GM12878 (cell line): ENCODE measurements around the gene CCBE1. TPM values are rescaled to one million over a fixed set of nuclear protein-coding genes. Genes with fewer than 3 reads are reported as not detected.

Experiments
- ATAC-seq: fragments of 200-7000 bp; cut with Tn5 transposase; 3 replicates; pipeline ENCODE4 v1.9.1; 2020; ENCODE audit warnings: mild to moderate bottlenecking, moderate library complexity
- BruUV-seq: library from RNA; stranded (reverse); fragments of 400-500 nt; replicated peaks from 2 replicates; lab custom pipeline; 2021; lab: Mats Ljungman, UMichigan
- CTCF ChIA-PET: fragments of 300-600 bp; sonication (Branson Sonifier 250); formaldehyde crosslinking; extraction: SDS; loops from one replicate; lab custom pipeline; 2021; ENCODE audit warnings: inconsistent platforms; lab: Yijun Ruan, JAX
- POLR2A ChIA-PET: fragments of 350-600 bp; formaldehyde crosslinking; extraction: SDS; loops from one replicate; lab custom pipeline; 2021; ENCODE audit warnings: inconsistent platforms; lab: Charles Lee
- RAD21 ChIA-PET: fragments of 300-600 bp; sonication (Branson Sonifier 250); formaldehyde crosslinking; loops from one replicate; lab custom pipeline; 2023; ENCODE audit warnings: antibody characterized with exemption; ENCODE audit not compliant: unreplicated experiment; lab: Charles Lee
- SMC1A ChIA-PET: fragments of 300-600 bp; sonication (Branson Sonifier 250); formaldehyde crosslinking; loops from one replicate; lab custom pipeline; 2023; ENCODE audit not compliant: unreplicated experiment, uncharacterized antibody; lab: Charles Lee
- DNase-seq: peaks from one replicate; pipeline ENCODE4 v3.0.0-alpha.2; 2011; ENCODE audit warnings: low read depth, low spot score
- FAIRE-seq: peaks from 3 replicates; lab custom pipeline; 2011; peaks lifted over from hg19 to GRCh38; lab: Jason Lieb, UNC
- H2AFZ ChIP-seq: 2 replicates; pipeline ENCODE4 v1.6.0; 2011; ENCODE audit warnings: low read depth, low read length, control low read depth; ENCODE audit not compliant: control insufficient read depth
- H3K27ac ChIP-seq: 2 replicates; pipeline ENCODE4 v1.5.1; 2011; ENCODE audit warnings: control low read depth; ENCODE audit not compliant: control insufficient read depth, insufficient read depth
- H3K27me3 ChIP-seq, 2 experiments: replicated peaks in 1 of 2; 2 replicates each; pipeline versions ENCODE4 v1.6.0 to v1.6.1; 2011; ENCODE audit warnings: low read length in 1 of 2; ENCODE audit not compliant: control insufficient read depth in 2 of 2, insufficient read depth in 2 of 2
- H3K36me3 ChIP-seq, 2 experiments: 2 replicates each; pipeline ENCODE4 v1.5.1; 2011; ENCODE audit warnings: low read length in 1 of 2; ENCODE audit not compliant: control insufficient read depth in 2 of 2, insufficient read depth in 2 of 2
- H3K4me1 ChIP-seq: 2 replicates; pipeline ENCODE4 v1.6.1; 2011; ENCODE audit warnings: mild to moderate bottlenecking, low read length, moderate library complexity, mixed read lengths; ENCODE audit not compliant: control insufficient read depth, insufficient read depth
- H3K4me2 ChIP-seq: 2 replicates; pipeline ENCODE4 v1.6.0; 2011; ENCODE audit warnings: control low read depth; ENCODE audit not compliant: control insufficient read depth, insufficient read depth
- H3K4me3 ChIP-seq: fragments of 200-600 bp; sonication (generic); 2 replicates; pipeline ENCODE4 v1.5.1; 2016
- H3K79me2 ChIP-seq: 2 replicates; pipeline ENCODE4 v1.6.0; 2011; ENCODE audit warnings: low read length; ENCODE audit not compliant: control insufficient read depth, insufficient read depth
- H3K9ac ChIP-seq: 2 replicates; pipeline ENCODE4 v1.8.0; 2011; ENCODE audit warnings: low read length, control low read depth, mixed read lengths; ENCODE audit not compliant: control insufficient read depth, insufficient read depth
- H3K9me3 ChIP-seq: replicated peaks from 3 replicates; pipeline ENCODE4 v1.5.1; 2011; ENCODE audit warnings: mild to moderate bottlenecking, low read length; ENCODE audit not compliant: control insufficient read depth, insufficient read depth
- H4K20me1 ChIP-seq: 2 replicates; pipeline ENCODE4 v1.6.0; 2011; ENCODE audit not compliant: control insufficient read depth, insufficient read depth
- CREM ChIP-seq: IDR thresholded peaks from 2 replicates; pipeline ENCODE4 v1.6.1; 2014; ENCODE audit warnings: antibody characterized with exemption, low read depth
- FOXM1 ChIP-seq: IDR thresholded peaks from 2 replicates; pipeline ENCODE4 v1.6.1; 2012; ENCODE audit warnings: low read depth, mild to moderate bottlenecking, inconsistent platforms, low read length, moderate library complexity
- IKZF1 ChIP-seq: fragments of 450-650 bp; conservative IDR thresholded peaks from 2 replicates; pipeline ENCODE4 v1.6.1; 2017; ENCODE audit warnings: antibody characterized with exemption, mild to moderate bottlenecking
- MEF2A ChIP-seq: IDR thresholded peaks from 2 replicates; pipeline ENCODE4 v1.6.1; 2011; ENCODE audit warnings: low read depth, mild to moderate bottlenecking, low read length, moderate library complexity; ENCODE audit not compliant: insufficient read depth
- RAD21 ChIP-seq: IDR thresholded peaks from 2 replicates; pipeline ENCODE4 v1.6.1; 2011; ENCODE audit warnings: mild to moderate bottlenecking, low read depth, low read length, moderate library complexity; ENCODE audit not compliant: insufficient read depth
- SPI1 ChIP-seq: IDR thresholded peaks from 2 replicates; pipeline ENCODE4 v1.6.1; 2011; ENCODE audit warnings: low read depth, mild to moderate bottlenecking, low read length, moderate library complexity, borderline replicate concordance; ENCODE audit not compliant: insufficient read depth
- WGBS: methylation state at CpG from one replicate; pipeline ENCODE4 v1.1.6; 2016; ENCODE audit warnings: low lambda C conversion rate; ENCODE audit not compliant: insufficient replicate concordance, insufficient coverage; ENCODE audit errors: missing lambda C conversion rate; 5-methylcytosine and 5-hydroxymethylcytosine counted together
- in situ Hi-C: fragments of 300-500 bp; cut with MboI; formaldehyde crosslinking; loops from 9 replicates; pipeline ENCODE4 v1.14.3; 2018; ENCODE audit warnings: mixed read lengths
- intact Hi-C: fragments of 100-400 bp; cut with micrococcal nuclease; formaldehyde crosslinking; loops from one replicate; pipeline ENCODE4 v1.14.2; 2022; ENCODE audit not compliant: unreplicated experiment
- polyA plus RNA-seq, 11 experiments: library from polyadenylated mRNA; depleted of rRNA in 4 of 11; unstranded in 6 of 11; stranded (reverse) in 5 of 11; fragments of >200 nt; fragmentation: Nextera tagmentation in 4 of 11; fragmentation: Illumina TruSeq in 1 of 11; extraction: Ambion mirVana in 4 of 11; extraction: Trizol in 1 of 11; gene quantifications; 1 replicate in 1 of 11; 2 replicates in 10 of 11; pipeline versions ENCODE4 v1.2.1 to v1.2.3, GENCODE V29; 2011 to 2016; ENCODE audit warnings: inconsistent platforms in 2 of 11, missing spikeins in 2 of 11, low read depth in 1 of 11
- total RNA-seq, 4 experiments: library from RNA; depleted of rRNA in 3 of 4; stranded (reverse); fragments of >200 nt in 3 of 4; fragmentation: Illumina TruSeq in 1 of 4; extraction: Trizol in 1 of 4; gene quantifications; 2 replicates each; pipeline versions ENCODE4 v1.2.1 to v1.2.3, GENCODE V29; 2013 to 2021
- TF ChIP-seq, protein P1 (sequence below): fragments of 450-650 bp; IDR thresholded peaks from 2 replicates; pipeline ENCODE4 v1.6.1; 2017; ENCODE audit warnings: antibody characterized with exemption, mild to moderate bottlenecking, moderate library complexity

Gene CCBE1
- total and polyA plus RNA-seq, 10 of the 15 experiments (the other 5 are each of a cell fraction or from before 2014, with no cell fraction given): 0.03 to 0.49 (median 0.04) TPM; not detected in 7

DNA sequence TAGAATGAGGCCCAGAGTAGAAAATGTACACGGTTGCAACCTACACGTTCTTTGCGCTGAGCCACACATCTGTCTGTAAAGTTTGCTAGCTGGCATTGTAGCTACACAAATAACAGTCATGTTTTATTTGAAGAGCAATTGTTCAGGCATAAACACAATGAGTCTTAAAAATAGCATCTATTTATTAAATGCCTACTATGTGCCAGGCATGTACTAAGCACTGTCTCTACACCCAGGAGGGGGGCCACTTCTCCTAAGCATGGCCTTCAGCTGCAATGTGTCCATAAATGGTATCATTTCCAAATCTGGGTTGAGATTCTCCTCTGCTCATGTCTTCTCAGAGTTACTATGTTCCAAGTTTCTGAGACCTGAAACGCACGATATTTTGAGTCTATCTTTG, 182.1 kb downstream of the CCBE1 start:
- no peaks in the 10 kb centered on the region for H4K20me1 ChIP-seq
- H3K79me2 ChIP-seq: no peaks in the 10 kb centered on the region
- in situ Hi-C loops: no loop called here

More for the DNA sequence above, 182.1 kb downstream of the CCBE1 start:
- intact Hi-C loops: no loop called here
- no peak overlapping the region for H3K4me3 ChIP-seq
- FAIRE-seq (no peak), DNase-seq (no peak), ATAC-seq (no peak)
- POLR2A ChIA-PET: no interaction called here
- no TSS peak for BruUV-seq
- no peaks in the 10 kb centered on the region for H3K36me3 ChIP-seq
- TF ChIP-seq IKZF1 (no peak), SPI1 (no peak), FOXM1 (no peak), MEF2A (no peak), CREM (no peak), RAD21 (no peak)
- TF ChIP-seq, protein P1, sequence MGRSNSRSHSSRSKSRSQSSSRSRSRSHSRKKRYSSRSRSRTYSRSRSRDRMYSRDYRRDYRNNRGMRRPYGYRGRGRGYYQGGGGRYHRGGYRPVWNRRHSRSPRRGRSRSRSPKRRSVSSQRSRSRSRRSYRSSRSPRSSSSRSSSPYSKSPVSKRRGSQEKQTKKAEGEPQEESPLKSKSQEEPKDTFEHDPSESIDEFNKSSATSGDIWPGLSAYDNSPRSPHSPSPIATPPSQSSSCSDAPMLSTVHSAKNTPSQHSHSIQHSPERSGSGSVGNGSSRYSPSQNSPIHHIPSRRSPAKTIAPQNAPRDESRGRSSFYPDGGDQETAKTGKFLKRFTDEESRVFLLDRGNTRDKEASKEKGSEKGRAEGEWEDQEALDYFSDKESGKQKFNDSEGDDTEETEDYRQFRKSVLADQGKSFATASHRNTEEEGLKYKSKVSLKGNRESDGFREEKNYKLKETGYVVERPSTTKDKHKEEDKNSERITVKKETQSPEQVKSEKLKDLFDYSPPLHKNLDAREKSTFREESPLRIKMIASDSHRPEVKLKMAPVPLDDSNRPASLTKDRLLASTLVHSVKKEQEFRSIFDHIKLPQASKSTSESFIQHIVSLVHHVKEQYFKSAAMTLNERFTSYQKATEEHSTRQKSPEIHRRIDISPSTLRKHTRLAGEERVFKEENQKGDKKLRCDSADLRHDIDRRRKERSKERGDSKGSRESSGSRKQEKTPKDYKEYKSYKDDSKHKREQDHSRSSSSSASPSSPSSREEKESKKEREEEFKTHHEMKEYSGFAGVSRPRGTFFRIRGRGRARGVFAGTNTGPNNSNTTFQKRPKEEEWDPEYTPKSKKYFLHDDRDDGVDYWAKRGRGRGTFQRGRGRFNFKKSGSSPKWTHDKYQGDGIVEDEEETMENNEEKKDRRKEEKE: no peak
- no peak overlapping the region for H3K27ac ChIP-seq
- H2AFZ ChIP-seq: no peak overlapping the region
- H3K4me1 ChIP-seq: no peaks in the 10 kb centered on the region
- no peak overlapping the region for H3K4me2 ChIP-seq
- CTCF ChIA-PET: interaction anchor here (1.0 kb wide), 1 partner anchor 309 kb away, joined by 3 read pairs; no protein-coding TSS in a partner anchor
- SMC1A ChIA-PET: interaction anchor here (0.6 to 1.2 kb wide), 2 partner anchors 24 to 29 kb away, joined by 3 read pairs; no protein-coding TSS in a partner anchor
- H3K27me3 ChIP-seq: peaks cover 2 to 4% of the 10 kb centered on the region in 2 experiments; a peak in 2 of 4 replicates
- no peak overlapping the region for H3K9ac ChIP-seq
- H3K9me3 ChIP-seq: no peaks in the 10 kb centered on the region
- RAD21 ChIA-PET: no interaction called here
- 46% methylated on average over 5 of the region's 5 CpGs for WGBS
